GM13976 (cell line): ENCODE data around the gene CEP112.

Experiments
- DNase-seq: peaks from one replicate; pipeline ENCODE4 v3.0.0; 2012; ENCODE audit warnings: low spot score
- in situ Hi-C: fragments of 300-500 bp; cut with MboI; formaldehyde crosslinking; loops from one replicate; pipeline ENCODE4 v1.12.0; 2022; ENCODE audit warnings: low sequenced_read_pairs, mixed read lengths, inconsistent platforms; ENCODE audit not compliant: unreplicated experiment
- TF ChIP-seq, protein P1 (sequence below): IDR thresholded peaks from 2 replicates; pipeline ENCODE4 v1.5.1; 2012; ENCODE audit warnings: borderline replicate concordance, mild to moderate bottlenecking; ENCODE audit not compliant: insufficient read depth; ENCODE audit errors: extremely low read depth, missing control alignments, control extremely low read depth

The CEP112 gene

DNA sequence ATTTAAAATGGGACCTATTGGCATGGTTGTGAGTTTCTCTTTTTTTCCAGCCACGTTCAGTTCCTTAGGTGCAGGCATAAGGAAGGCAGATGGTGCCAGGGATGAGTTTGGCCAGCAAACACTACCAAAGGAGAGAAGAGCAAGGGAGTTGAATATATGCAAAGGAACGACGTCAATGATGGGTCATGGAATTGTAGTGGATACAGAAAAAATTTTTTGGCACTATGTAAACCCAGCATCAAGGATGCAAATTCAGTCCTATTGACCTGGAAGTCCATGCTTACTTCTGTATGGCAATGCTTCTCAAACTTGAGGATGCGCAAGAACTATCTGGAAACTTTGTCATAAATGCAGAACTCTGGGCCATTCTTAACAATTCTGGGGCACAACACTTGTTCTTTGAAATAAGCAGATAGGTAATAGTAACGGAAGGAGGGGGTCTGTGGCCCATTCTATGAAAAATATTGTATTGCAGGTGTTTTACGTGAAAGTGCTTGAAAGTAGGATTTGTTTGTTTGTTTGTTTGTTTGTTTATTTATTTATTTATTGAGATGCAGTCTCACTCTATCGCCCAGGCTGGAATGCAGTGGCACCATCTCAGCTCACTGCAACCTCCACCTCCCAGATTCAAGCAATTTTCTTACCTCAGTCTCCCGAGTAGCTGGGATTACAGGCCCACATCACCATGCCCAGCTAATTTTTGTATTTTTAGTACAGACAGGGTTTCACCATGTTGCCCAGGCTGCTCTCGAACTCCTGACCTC, 19.3 kb upstream of the CEP112 start:
- no peak for DNase-seq
- TF ChIP-seq, protein P1, sequence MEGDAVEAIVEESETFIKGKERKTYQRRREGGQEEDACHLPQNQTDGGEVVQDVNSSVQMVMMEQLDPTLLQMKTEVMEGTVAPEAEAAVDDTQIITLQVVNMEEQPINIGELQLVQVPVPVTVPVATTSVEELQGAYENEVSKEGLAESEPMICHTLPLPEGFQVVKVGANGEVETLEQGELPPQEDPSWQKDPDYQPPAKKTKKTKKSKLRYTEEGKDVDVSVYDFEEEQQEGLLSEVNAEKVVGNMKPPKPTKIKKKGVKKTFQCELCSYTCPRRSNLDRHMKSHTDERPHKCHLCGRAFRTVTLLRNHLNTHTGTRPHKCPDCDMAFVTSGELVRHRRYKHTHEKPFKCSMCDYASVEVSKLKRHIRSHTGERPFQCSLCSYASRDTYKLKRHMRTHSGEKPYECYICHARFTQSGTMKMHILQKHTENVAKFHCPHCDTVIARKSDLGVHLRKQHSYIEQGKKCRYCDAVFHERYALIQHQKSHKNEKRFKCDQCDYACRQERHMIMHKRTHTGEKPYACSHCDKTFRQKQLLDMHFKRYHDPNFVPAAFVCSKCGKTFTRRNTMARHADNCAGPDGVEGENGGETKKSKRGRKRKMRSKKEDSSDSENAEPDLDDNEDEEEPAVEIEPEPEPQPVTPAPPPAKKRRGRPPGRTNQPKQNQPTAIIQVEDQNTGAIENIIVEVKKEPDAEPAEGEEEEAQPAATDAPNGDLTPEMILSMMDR = no peak
- in situ Hi-C loops = no loop called here

DNA sequence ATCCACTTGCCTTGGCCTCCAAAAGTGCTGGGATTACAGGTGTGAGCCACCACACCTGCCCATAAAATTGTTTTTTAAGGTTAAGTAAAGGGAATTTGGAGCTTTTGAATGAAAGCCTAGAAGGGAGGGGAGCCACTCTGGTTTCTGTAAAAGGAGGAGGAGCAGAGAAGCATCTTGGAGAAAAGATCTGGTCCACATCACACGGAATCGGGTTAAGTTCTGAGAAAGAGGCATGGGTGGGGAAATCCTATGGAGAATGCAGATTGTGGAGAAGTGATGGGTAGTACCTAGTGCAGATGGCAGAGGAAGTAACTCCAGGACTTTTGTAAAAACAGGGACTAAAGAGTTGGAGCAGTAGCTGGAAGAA, 18.3 kb upstream of the CEP112 start:
- TF ChIP-seq, protein P1 = no peak
- no peak for DNase-seq
- in situ Hi-C loops = no loop called here

DNA sequence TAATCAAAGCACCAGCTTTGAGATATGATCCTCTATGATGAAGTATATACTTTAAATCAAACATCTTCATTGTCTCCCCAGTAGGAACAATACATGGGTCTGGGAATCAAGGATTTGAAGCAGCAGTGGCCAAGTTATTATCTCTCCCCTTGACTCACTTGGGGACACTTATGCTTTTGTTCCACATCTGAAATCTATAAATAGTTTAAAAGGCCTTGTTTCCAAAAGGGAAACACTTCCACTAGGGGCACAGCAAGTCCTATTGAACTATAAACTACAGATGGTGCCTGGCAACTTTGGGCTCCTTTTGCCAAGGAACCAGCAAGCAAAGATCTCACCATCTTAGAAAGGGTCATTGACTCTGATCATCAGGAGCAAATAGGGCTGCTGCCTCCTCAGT, 16.0 kb upstream of the CEP112 start:
- TF ChIP-seq, protein P1 = no peak
- no peak for DNase-seq
- in situ Hi-C loops = no loop called here

DNA sequence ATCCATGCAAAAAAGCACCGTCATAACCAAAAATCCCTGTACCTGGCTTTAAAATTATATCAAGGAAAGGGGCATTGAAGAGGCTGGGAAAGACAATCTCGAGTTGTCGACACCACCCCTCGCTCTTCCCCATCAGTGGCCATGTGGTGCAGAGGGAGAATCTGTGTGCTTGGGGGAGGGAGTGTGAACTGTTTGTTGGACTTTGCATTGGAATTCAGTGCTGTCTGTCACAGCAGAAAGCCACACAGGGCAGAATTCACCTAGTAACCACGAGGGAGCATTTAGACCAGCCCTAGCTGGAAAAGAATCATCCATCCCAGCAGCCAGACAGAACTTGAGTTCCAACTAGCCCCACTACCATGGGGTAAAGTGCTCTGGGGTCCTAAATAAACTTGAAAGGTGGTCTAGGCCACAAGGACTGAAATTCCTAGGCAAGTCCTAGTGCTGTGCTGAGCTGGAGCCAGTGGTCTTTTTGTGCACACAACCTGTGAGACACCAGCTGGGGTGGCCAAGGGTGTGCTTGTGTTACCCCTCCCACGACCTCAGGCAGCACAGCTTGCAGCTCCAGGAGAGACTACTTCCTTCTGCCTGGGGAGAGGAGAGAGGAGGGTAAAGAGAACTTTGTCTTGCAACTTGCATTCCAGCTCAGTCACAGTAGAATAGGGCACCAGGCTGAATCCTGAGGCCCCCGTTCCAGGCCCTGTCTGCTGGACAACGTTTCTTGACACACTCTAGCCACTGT, 11.5 kb upstream of the CEP112 start:
- no peak for DNase-seq
- in situ Hi-C loops = no loop called here
- TF ChIP-seq, protein P1 = no peak

DNA sequence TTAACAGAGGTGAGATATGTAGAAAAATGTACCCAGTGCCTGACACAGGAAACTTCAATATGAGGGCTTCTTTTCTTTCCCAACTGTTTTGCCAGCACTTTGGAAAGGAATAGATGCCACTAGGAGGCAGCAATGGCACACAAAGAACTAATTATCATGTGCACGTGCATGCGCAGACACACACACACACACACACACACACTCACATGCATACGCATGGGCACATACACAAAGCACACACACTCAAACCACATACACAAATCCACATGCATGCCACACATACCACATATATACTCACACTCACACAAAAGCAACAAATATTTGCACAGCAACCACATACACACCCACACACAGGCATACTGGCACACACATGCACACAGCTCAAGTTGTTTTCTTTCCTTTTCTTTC, 8.8 kb upstream of the CEP112 start:
- in situ Hi-C loops = no loop called here
- DNase-seq = no peak
- TF ChIP-seq, protein P1 = no peak

DNA sequence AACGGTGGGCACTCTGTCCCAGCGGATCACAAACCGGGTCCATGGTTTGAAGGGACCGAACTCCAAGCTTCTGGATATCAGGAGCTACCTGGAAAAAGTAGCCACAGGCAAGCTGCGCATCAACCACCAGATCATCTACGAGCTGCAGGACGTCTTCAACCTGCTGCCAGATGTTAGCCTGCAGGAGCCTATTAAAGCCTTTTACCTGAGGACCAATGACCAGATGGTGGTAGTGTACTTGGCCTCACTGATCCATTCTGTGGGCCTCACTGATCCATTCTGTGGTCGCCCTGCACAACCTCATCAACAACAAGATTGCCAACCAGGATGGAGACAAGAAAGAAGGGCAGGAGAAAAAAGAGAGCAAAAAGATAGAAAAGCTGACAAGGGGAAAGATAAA, 6.3 kb upstream of the CEP112 start:
- in situ Hi-C loops = no loop called here
- DNase-seq = no peak
- TF ChIP-seq, protein P1 = no peak
